Esophagus squamous epithelium (tissue), 5 donors: ENCODE results near the gene TWIST2. TPM values are rescaled to one million over a fixed set of nuclear protein-coding genes. Genes with fewer than 3 reads are reported as not detected.

ENCODE experiments used
- DNase-seq: peaks from one replicate; lab custom pipeline; 2025; lab: John Stamatoyannopoulos, UW
- H3K27ac ChIP-seq, 4 donors: fragments of 200-600 bp; sonication (generic); one replicate each; pipeline ENCODE4 v1.5.1; 2016 to 2019; ENCODE audit warnings: mild to moderate bottlenecking in 1 of 4
- H3K27me3 ChIP-seq, 4 donors: fragments of 200-600 bp; sonication (generic); 1 replicate in 3 of 4; 2 replicates in 1 of 4; pipeline versions ENCODE4 v1.5.1 to v1.6.0; 2017 to 2021; ENCODE audit warnings: antibody characterized with exemption in 1 of 4
- H3K36me3 ChIP-seq, 3 donors: fragments of 200-600 bp; sonication (generic); one replicate each; pipeline ENCODE4 v1.5.1; 2016 to 2019
- H3K4me1 ChIP-seq, 3 donors: fragments of 200-600 bp; sonication (generic); one replicate each; pipeline ENCODE4 v1.5.1; 2017 to 2019
- H3K4me3 ChIP-seq, 4 donors: fragments of 200-600 bp; sonication (generic); 1 replicate in 3 of 4; 2 replicates in 1 of 4; pipeline ENCODE4 v1.5.1; 2016 to 2019; ENCODE audit warnings: mild to moderate bottlenecking in 2 of 4, moderate library complexity in 1 of 4
- H3K9me3 ChIP-seq, 3 donors: fragments of 200-600 bp; sonication (generic); one replicate each; pipeline ENCODE4 v1.5.1; 2016 to 2019
- POLR2A ChIP-seq, 4 donors: fragments of 450-650 bp; IDR thresholded peaks; one replicate each; pipeline ENCODE4 v1.6.1; 2017; ENCODE audit warnings: antibody characterized with exemption in 4 of 4, mild to moderate bottlenecking in 4 of 4, moderate library complexity in 3 of 4
- WGBS, 2 donors: methylation state at CpG; one replicate each; pipeline ENCODE4 v1.1.5; 2018; 5-methylcytosine and 5-hydroxymethylcytosine counted together
- intact Hi-C: fragments of 100-400 bp; cut with DNase I; formaldehyde crosslinking; loops from one replicate; pipeline ENCODE4 v1.15.0; 2022
- total RNA-seq, 4 donors: library from RNA; depleted of rRNA; stranded (reverse); fragments of >200 nt; gene quantifications; one replicate each; pipeline ENCODE4 v1.1.0, GENCODE V29; 2016
- TF ChIP-seq, protein P1 (sequence below), 6 experiments: fragments of 450-650 bp in 4 of 6; fragments of 200-600 bp in 2 of 6; sonication (generic) in 2 of 6; IDR thresholded peaks; one replicate each; pipeline ENCODE4 v1.5.1; 2016 to 2019; ENCODE audit warnings: antibody characterized with exemption in 6 of 6, mild to moderate bottlenecking in 4 of 6, moderate library complexity in 4 of 6
- donor health status: DM: yes; HTN: yes; CAD: no.

Gene TWIST2
- total RNA-seq, 4 donors from 2014 or later: 3.1 to 33.0 (median 4.9) TPM

DNA sequence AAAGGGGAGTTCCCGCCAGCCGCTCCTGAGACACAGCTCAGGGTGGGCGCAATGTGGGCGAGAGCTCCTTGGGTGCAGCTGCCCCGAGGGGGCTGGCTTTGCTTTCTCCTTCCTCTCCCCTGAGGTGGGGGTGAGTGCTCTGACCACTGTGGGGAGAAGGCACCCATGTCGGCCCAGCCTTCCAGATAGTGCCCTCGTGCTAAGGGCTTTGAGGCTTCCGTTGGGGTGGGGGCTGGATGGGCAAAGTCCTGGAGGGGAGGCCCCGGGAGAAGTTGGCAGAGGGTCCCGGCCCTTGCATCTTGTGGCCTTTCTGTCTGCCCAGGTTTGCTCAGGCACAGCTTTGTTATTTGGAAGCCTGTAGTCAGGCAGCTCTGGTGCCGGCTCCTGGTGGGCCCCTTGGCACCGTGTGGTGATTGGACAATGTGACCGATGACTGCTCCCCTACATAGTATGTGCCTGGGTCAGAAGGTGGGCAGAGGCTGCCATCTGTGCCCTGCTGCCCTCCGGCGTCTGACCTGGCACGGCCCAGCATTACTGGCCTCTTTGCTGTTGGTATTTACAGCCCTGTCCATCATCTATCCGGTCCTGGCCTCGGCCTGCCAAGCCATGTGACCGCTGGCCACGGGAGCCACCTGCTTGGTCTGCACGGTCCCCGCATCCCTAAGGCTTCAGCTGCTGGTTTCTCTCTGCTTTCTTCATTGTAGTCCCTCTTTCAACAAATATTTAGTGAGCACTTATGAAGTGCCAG, 50.8 kb downstream of the TWIST2 start:
- H3K4me3 ChIP-seq: no peak overlapping the region
- peak overlapping the region in 2 of 4 donors; percentile 9 to 75 for H3K27ac ChIP-seq
- intact Hi-C loops: no loop called here
- TF ChIP-seq POLR2A (IDR thresholded peaks at IDR 0.05): no peak
- TF ChIP-seq, protein P1, sequence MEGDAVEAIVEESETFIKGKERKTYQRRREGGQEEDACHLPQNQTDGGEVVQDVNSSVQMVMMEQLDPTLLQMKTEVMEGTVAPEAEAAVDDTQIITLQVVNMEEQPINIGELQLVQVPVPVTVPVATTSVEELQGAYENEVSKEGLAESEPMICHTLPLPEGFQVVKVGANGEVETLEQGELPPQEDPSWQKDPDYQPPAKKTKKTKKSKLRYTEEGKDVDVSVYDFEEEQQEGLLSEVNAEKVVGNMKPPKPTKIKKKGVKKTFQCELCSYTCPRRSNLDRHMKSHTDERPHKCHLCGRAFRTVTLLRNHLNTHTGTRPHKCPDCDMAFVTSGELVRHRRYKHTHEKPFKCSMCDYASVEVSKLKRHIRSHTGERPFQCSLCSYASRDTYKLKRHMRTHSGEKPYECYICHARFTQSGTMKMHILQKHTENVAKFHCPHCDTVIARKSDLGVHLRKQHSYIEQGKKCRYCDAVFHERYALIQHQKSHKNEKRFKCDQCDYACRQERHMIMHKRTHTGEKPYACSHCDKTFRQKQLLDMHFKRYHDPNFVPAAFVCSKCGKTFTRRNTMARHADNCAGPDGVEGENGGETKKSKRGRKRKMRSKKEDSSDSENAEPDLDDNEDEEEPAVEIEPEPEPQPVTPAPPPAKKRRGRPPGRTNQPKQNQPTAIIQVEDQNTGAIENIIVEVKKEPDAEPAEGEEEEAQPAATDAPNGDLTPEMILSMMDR (IDR thresholded peaks at IDR 0.05): no peak
- no peaks in the 10 kb centered on the region for H3K36me3 ChIP-seq
- 75% methylated on average over 6 to 10 of the region's 22 CpGs for WGBS, 2 donors
- no peaks in the 10 kb centered on the region for H3K27me3 ChIP-seq
- peaks cover 5 to 53% (median 31%) of the 10 kb centered on the region in 3 donors for H3K4me1 ChIP-seq
- no peaks in the 10 kb centered on the region for H3K9me3 ChIP-seq
- no peak for DNase-seq

DNA sequence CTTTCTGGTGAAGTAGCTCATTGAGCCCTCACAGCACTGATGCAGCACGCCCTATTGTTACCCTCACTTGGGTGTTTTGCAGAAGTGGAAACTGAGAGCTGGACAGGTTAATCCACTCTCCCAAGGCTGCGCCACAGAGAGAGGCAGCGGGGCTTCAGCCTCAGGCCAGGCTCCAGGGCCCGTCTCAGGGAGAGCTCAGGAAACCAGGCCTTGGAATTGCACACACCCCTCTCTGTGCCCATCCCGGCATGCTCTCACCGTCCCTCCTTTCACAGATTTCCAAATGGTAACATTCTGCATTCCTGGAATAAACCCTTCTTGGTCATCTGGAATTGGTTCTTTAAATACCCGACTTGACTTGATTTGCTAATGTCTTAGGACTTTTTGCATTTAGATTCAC, 51.5 kb downstream of the TWIST2 start:
- Histone ChIP-seq H3K27me3 (no peaks in the 10 kb centered on the region), H3K4me1 (peaks cover 5 to 46% (median 25%) of the 10 kb centered on the region in 3 donors), H3K36me3 (no peaks in the 10 kb centered on the region), H3K27ac (peak overlapping the region in 2 of 4 donors; percentile 9 to 17), H3K4me3 (no peak overlapping the region), H3K9me3 (no peaks in the 10 kb centered on the region)
- intact Hi-C loops: no loop called here
- TF ChIP-seq, protein P1 (IDR thresholded peaks at IDR 0.05): no peak
- TF ChIP-seq POLR2A (IDR thresholded peaks at IDR 0.05): no peak
- no peak for DNase-seq
- 69 to 76% methylated on average over 3 to 5 of the region's 7 CpGs for whole genome bisulfite sequencing, 2 donors

DNA sequence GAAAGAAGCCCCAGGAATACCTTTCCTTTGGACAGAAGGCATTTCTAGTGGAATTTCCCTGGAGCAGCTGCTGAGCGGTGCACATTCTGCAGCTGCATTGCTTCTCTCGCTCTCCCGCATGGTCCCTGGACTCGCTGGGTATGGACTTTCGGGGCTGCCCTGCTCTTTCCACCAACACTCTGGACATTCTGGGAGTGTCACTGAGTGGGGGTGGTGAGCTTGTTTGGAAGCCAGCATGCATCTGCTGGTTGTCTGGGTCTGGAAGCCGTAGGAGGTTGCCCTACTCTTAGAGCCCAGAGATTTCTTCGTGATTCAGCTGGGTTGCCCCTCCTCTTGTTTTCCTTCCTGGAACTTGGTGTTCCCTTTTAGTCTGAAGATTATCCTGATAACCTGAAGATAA, 52.6 kb downstream of the TWIST2 start:
- intact Hi-C loops: no loop called here

DNA sequence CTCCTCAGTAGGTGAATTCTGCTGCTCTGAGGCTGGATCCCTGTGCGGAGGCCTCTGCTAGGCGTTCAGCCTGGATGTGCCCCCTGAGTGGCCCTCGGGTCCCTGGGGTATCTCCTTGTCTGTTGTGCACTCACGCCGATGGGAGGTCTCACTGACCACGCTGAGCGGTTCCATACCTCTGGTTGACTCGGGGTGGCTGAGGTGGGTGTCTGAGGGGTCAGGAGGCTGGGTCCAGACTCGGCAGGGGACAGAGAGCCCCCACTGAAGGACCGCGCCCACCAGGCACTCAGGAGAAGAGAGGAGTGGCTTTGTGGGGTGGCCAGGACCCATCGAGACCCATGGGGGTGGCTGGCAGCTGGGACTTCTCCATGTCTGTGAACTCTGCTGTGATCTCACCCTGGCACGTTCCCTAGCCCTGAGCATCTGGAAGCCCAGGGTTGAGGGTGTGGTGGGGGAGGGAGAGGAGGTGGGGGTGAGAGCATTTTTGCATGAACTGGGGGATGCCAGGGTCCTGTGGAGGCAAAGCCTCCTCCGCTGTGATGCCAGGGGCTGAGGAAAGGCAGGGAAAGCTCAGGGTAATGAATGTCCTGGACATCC, 53.7 kb downstream of the TWIST2 start:
- intact Hi-C loops: no loop called here
- Histone ChIP-seq H3K27ac (peak overlapping the region in 3 of 4 donors; percentile 6 to 48 (median 25)), H3K9me3 (no peaks in the 10 kb centered on the region), H3K36me3 (no peaks in the 10 kb centered on the region), H3K27me3 (no peaks in the 10 kb centered on the region), H3K4me3 (no peak overlapping the region), H3K4me1 (peaks cover 0 to 24% (median 15%) of the 10 kb centered on the region in 3 donors)
- 84 to 97% methylated on average over 3 to 5 of the region's 14 CpGs for WGBS, 2 donors
- no peak for TF ChIP-seq POLR2A (IDR thresholded peaks at IDR 0.05)
- TF ChIP-seq, protein P1 (IDR thresholded peaks at IDR 0.05): no peak
- no peak for DNase-seq

More for the DNA sequence above, 52.6 kb downstream of the TWIST2 start:
- Histone ChIP-seq H3K27ac (no peak overlapping the region), H3K9me3 (no peaks in the 10 kb centered on the region), H3K4me3 (no peak overlapping the region), H3K36me3 (no peaks in the 10 kb centered on the region), H3K4me1 (peaks cover 0 to 35% (median 17%) of the 10 kb centered on the region in 3 donors), H3K27me3 (no peaks in the 10 kb centered on the region)
- WGBS, 2 donors: 62 to 78% methylated on average over 7 of the region's 7 CpGs
- TF ChIP-seq, protein P1 (IDR thresholded peaks at IDR 0.05): no peak
- TF ChIP-seq POLR2A (IDR thresholded peaks at IDR 0.05): no peak
- DNase-seq: no peak

DNA sequence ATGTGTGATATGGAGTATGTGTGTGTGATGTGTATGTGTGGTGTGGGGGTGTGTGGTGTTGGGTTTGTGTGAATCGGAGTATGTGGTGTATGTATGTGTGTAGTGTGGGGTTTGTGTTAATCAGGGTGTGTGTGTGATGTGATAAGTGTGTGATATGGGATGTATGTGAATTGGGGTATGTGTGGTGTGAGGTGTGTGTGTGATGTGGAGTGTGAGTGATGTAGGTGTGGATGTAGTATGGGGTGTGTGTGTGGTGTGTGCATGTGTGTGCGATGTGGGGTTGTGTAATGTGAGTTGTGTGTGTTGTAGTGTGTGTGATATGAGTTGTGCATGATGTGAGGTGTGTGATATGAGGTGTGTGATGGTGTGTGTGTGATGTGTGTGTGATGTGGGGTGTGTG, 54.4 kb downstream of the TWIST2 start:
- 95% methylated on average over 2 of the region's 2 CpGs for WGBS, 2 donors
- intact Hi-C loops: no loop called here
- TF ChIP-seq POLR2A (IDR thresholded peaks at IDR 0.05): no peak
- TF ChIP-seq, protein P1 (IDR thresholded peaks at IDR 0.05): no peak
- no peak for DNase-seq
- H3K4me3 ChIP-seq: no peak overlapping the region
- H3K36me3 ChIP-seq: no peaks in the 10 kb centered on the region
- no peaks in the 10 kb centered on the region for H3K27me3 ChIP-seq
- H3K9me3 ChIP-seq: no peaks in the 10 kb centered on the region
- peak overlapping the region in 1 of 4 donors; percentile 48 for H3K27ac ChIP-seq
- H3K4me1 ChIP-seq: peaks cover 0 to 17% (median 13%) of the 10 kb centered on the region in 3 donors
